GM23338 (cell line): Measurements from ENCODE around the gene TNFRSF11A. TPM values are rescaled to one million over a fixed set of nuclear protein-coding genes. Genes with fewer than 3 reads are reported as not detected.

Experiments
- ATAC-seq: fragments of 200-7000 bp; cut with Tn5 transposase; 3 replicates; pipeline ENCODE4 v1.9.1; 2020
- DNase-seq: peaks from one replicate; pipeline ENCODE4 v3.0.0-alpha.2; 2015; ENCODE audit warnings: low spot score
- H2AFZ ChIP-seq: fragments of 200-600 bp; sonication (generic); 2 replicates; pipeline ENCODE4 v1.8.0; 2016; ENCODE audit warnings: antibody characterized with exemption, mild to moderate bottlenecking, moderate library complexity
- H3F3A ChIP-seq: fragments of 200-600 bp; sonication (generic); replicated peaks from 2 replicates; pipeline ENCODE4 v1.8.0; 2017; ENCODE audit warnings: antibody characterized with exemption, mixed run types, low read depth
- H3K27ac ChIP-seq: fragments of 200-600 bp; sonication (generic); 2 replicates; pipeline ENCODE4 v1.6.1; 2016; ENCODE audit warnings: low read depth
- H3K27me3 ChIP-seq: fragments of 200-600 bp; sonication (generic); 2 replicates; pipeline ENCODE4 v1.8.0; 2016; ENCODE audit warnings: mild to moderate bottlenecking, mixed run types, moderate library complexity; ENCODE audit not compliant: insufficient read depth
- H3K36me3 ChIP-seq: fragments of 200-600 bp; sonication (generic); 2 replicates; pipeline ENCODE4 v1.8.0; 2016; ENCODE audit warnings: mild to moderate bottlenecking; ENCODE audit not compliant: insufficient read depth
- H3K4me1 ChIP-seq: fragments of 200-600 bp; sonication (generic); 2 replicates; pipeline ENCODE4 v1.8.0; 2016; ENCODE audit warnings: mild to moderate bottlenecking, moderate library complexity; ENCODE audit not compliant: insufficient read depth
- H3K4me2 ChIP-seq: fragments of 200-600 bp; sonication (generic); 2 replicates; pipeline ENCODE4 v1.7.1; 2017; ENCODE audit warnings: mixed run types
- H3K4me3 ChIP-seq: fragments of 200-600 bp; sonication (generic); 2 replicates; pipeline ENCODE4 v1.6.1; 2016; ENCODE audit warnings: mixed run types
- H3K79me2 ChIP-seq: fragments of 200-600 bp; sonication (generic); replicated peaks from 2 replicates; pipeline ENCODE4 v1.8.0; 2017; ENCODE audit warnings: mild to moderate bottlenecking; ENCODE audit not compliant: insufficient read depth
- H3K9me2 ChIP-seq: fragments of 200-600 bp; sonication (generic); 2 replicates; pipeline ENCODE4 v1.8.0; 2017; ENCODE audit not compliant: insufficient read depth
- H4K20me1 ChIP-seq: fragments of 200-600 bp; sonication (generic); replicated peaks from 2 replicates; pipeline ENCODE4 v1.8.0; 2017; ENCODE audit warnings: mild to moderate bottlenecking; ENCODE audit not compliant: insufficient read depth
- H3K27ac Mint-ChIP-seq: 2 replicates; pipeline ENCODE4 v1.8.0; 2020; ENCODE audit warnings: inconsistent platforms, mild to moderate bottlenecking, moderate library complexity, mixed read lengths
- H3K27me3 Mint-ChIP-seq: 3 replicates; pipeline ENCODE4 v1.8.0; 2022; ENCODE audit warnings: low read depth, mild to moderate bottlenecking, moderate library complexity, mixed read lengths, inconsistent platforms; ENCODE audit not compliant: insufficient read depth, poor library complexity
- H3K36me3 Mint-ChIP-seq: 3 replicates; pipeline ENCODE4 v1.8.0; 2021; ENCODE audit warnings: low read depth, mild to moderate bottlenecking, inconsistent platforms, moderate library complexity, mixed read lengths
- H3K4me1 Mint-ChIP-seq: 3 replicates; pipeline ENCODE4 v1.8.0; 2020; ENCODE audit warnings: mild to moderate bottlenecking, inconsistent platforms, mixed read lengths
- H3K4me3 Mint-ChIP-seq: 3 replicates; pipeline ENCODE4 v1.8.0; 2021; ENCODE audit warnings: moderate library complexity, mild to moderate bottlenecking, inconsistent platforms, mixed read lengths
- H3K9me3 Mint-ChIP-seq: 3 replicates; pipeline ENCODE4 v1.8.0; 2020; ENCODE audit warnings: moderate library complexity, mild to moderate bottlenecking, inconsistent platforms, mixed read lengths
- ETS1 ChIP-seq: IDR thresholded peaks from 2 replicates; pipeline ENCODE4 v1.6.1; 2016; ENCODE audit warnings: antibody characterized with exemption
- JUNB ChIP-seq: IDR thresholded peaks from one replicate; pipeline ENCODE4 v1.6.1; 2016; ENCODE audit warnings: antibody characterized with exemption; ENCODE audit not compliant: unreplicated experiment
- POLR2AphosphoS5 ChIP-seq: IDR thresholded peaks from 2 replicates; pipeline ENCODE4 v1.6.1; 2016; ENCODE audit warnings: antibody characterized with exemption, low read depth
- ZNF462 ChIP-seq: fragments of 250-450 bp; sonication (Bioruptor Pico); IDR thresholded peaks from 2 replicates; pipeline ENCODE4 v1.5.0; 2020; ENCODE audit warnings: mild to moderate bottlenecking, moderate library complexity
- polyA plus RNA-seq: library from polyadenylated mRNA; unstranded; fragments of >200 nt; fragmentation: Nextera tagmentation; extraction: Ambion mirVana; gene quantifications from 2 replicates; pipeline ENCODE4 v1.2.1, GENCODE V29; 2016
- total RNA-seq: library from RNA; depleted of rRNA; stranded (reverse); fragments of >200 nt; shearing (Covaris generic); gene quantifications from 2 replicates; pipeline ENCODE4 v1.2.3, GENCODE V29; 2014

TNFRSF11A gene
- total and polyA plus RNA-seq, 2 experiments from 2014 or later = 3.8 to 7.3 TPM

GRCh38 chr18:62280058-62280457 lies 45.1 kb upstream of the TNFRSF11A start (continued):
- TF ChIP-seq ETS1 (no peak), JUNB (no peak)

DNA sequence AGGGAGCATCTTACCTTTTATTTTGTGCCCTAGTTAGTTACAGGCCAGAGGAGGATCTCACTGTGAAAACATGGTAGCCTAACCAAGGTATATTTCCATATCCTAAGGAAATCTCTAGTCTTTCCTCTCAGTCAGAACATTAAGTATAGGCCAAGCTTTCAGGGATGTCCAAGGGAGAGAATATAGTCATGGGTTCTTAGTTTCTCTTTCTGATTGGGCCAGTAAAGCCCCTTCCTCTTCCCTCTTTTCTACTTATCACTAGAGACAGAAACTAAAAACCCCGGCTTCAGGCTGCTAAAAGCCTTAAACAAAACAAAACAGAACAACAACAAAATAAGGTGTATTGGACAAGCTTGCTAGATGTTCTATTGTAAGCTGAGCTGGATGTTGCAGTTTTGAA lies 44.3 kb upstream of the TNFRSF11A start:
- Mint-ChIP-seq H3K36me3 (peaks cover 20% of the 10 kb centered on the region; the same call in 2 of the 3 replicates), H3K27ac (no peak overlapping the region), H3K27me3 (no peaks in the 10 kb centered on the region), H3K4me1 (peaks cover 5% of the 10 kb centered on the region; the same call in 2 of the 3 replicates), H3K4me3 (no peak overlapping the region), H3K9me3 (no peaks in the 10 kb centered on the region)
- Histone ChIP-seq H4K20me1 (no peaks in the 10 kb centered on the region), H3K4me3 (no peak overlapping the region), H3K9me2 (no peaks in the 10 kb centered on the region), H3F3A (no peaks in the 10 kb centered on the region), H3K36me3 (no peaks in the 10 kb centered on the region), H3K4me1 (no peaks in the 10 kb centered on the region), H2AFZ (no peak overlapping the region), H3K27ac (no peak overlapping the region), H3K27me3 (no peaks in the 10 kb centered on the region), H3K79me2 (no peaks in the 10 kb centered on the region), H3K4me2 (no peak overlapping the region)
- ATAC-seq (no peak), DNase-seq (no peak)
- no peak for TF ChIP-seq JUNB
- TF ChIP-seq POLR2AphosphoS5 = no peak
- TF ChIP-seq ZNF462 (CRISPR knock-in tag) = no peak
